IMR-90 (cell line): ENCODE data around the gene BBS5. TPM values are rescaled to one million over a fixed set of nuclear protein-coding genes. Genes with fewer than 3 reads are reported as not detected.
A peak's percentile ranks its signal among the peaks of the same experiment; 100 is the strongest.

Experiments
- ATAC-seq: fragments of 200-7000 bp; cut with Tn5 transposase; 2 replicates; pipeline ENCODE4 v1.9.1; 2020; ENCODE audit warnings: low read depth, mild to moderate bottlenecking, moderate library complexity
- BruUV-seq: library from RNA; stranded (reverse); fragments of 400-500 nt; replicated peaks from 2 replicates; lab custom pipeline; 2021; lab: Mats Ljungman, UMichigan
- CTCF ChIA-PET: fragments of 300-600 bp; formaldehyde crosslinking; extraction: SDS; loops from one replicate; lab custom pipeline; 2021; ENCODE audit warnings: antibody characterized with exemption; lab: Yijun Ruan, JAX
- POLR2A ChIA-PET: fragments of 300-600 bp; sonication (Branson Sonifier 250); formaldehyde crosslinking; loops from one replicate; lab custom pipeline; 2022; ENCODE audit warnings: antibody characterized with exemption; ENCODE audit not compliant: unreplicated experiment; lab: Charles Lee
- DNase-seq: peaks from one replicate; pipeline ENCODE4 v3.0.0; 2013
- H2AFZ ChIP-seq: replicated peaks from 2 replicates; pipeline ENCODE3; 2013; ENCODE audit warnings: low read length, mild to moderate bottlenecking; ENCODE audit not compliant: poor library complexity
- H2AK5ac ChIP-seq: 2 replicates; pipeline ENCODE4 v1.6.1; 2013; ENCODE audit warnings: low read depth, low read length, inconsistent platforms
- H2AK9ac ChIP-seq: replicated peaks from 2 replicates; pipeline ENCODE3; 2013; ENCODE audit warnings: mild to moderate bottlenecking, low read depth, low read length, moderate library complexity; ENCODE audit not compliant: poor library complexity
- H2BK120ac ChIP-seq: 2 replicates; pipeline ENCODE4 v1.6.1; 2013; ENCODE audit warnings: low read depth, low read length, inconsistent platforms
- H2BK15ac ChIP-seq: 3 replicates; pipeline ENCODE4 v1.6.1; 2013; ENCODE audit warnings: low read depth, low read length, inconsistent platforms
- H2BK20ac ChIP-seq: 2 replicates; pipeline ENCODE4 v1.6.1; 2013; ENCODE audit warnings: low read depth, mild to moderate bottlenecking, inconsistent platforms, low read length, moderate library complexity
- H2BK5ac ChIP-seq: 2 replicates; pipeline ENCODE4 v1.6.1; 2013; ENCODE audit warnings: mild to moderate bottlenecking, low read depth, low read length, inconsistent platforms; ENCODE audit not compliant: poor library complexity, severe bottlenecking
- H3K14ac ChIP-seq: replicated peaks from 2 replicates; pipeline ENCODE4 v1.6.1; 2013; ENCODE audit warnings: low read depth, low read length, inconsistent platforms
- H3K18ac ChIP-seq: 2 replicates; pipeline ENCODE4 v1.6.1; 2013; ENCODE audit warnings: low read depth, low read length, control low read depth
- H3K23ac ChIP-seq: 2 replicates; pipeline ENCODE4 v1.6.1; 2013; ENCODE audit warnings: low read depth, low read length, inconsistent platforms
- H3K27ac ChIP-seq: 2 replicates; pipeline ENCODE4 v1.5.1; 2013; ENCODE audit warnings: mild to moderate bottlenecking, control low read depth, low read length; ENCODE audit not compliant: insufficient read depth
- H3K27me3 ChIP-seq: 2 replicates; pipeline ENCODE4 v1.6.1; 2013; ENCODE audit warnings: low read length; ENCODE audit not compliant: control insufficient read depth, insufficient read depth
- H3K36me3 ChIP-seq: 2 replicates; pipeline ENCODE4 v1.6.1; 2013; ENCODE audit warnings: low read length, mixed read lengths; ENCODE audit not compliant: control insufficient read depth, insufficient read depth
- H3K4ac ChIP-seq: 2 replicates; pipeline ENCODE4 v1.6.1; 2013; ENCODE audit warnings: low read depth, low read length, inconsistent platforms
- H3K4me1 ChIP-seq: 2 replicates; pipeline ENCODE4 v1.6.1; 2013; ENCODE audit warnings: low read length, mixed read lengths; ENCODE audit not compliant: control insufficient read depth, insufficient read depth
- H3K4me2 ChIP-seq: 2 replicates; pipeline ENCODE4 v1.6.1; 2013; ENCODE audit warnings: low read depth, mild to moderate bottlenecking, control low read depth, low read length, moderate library complexity
- H3K4me3 ChIP-seq: 2 replicates; pipeline ENCODE4 v1.5.1; 2013; ENCODE audit warnings: low read depth, mild to moderate bottlenecking, control low read depth, low read length, moderate library complexity; ENCODE audit not compliant: insufficient read depth
- H3K56ac ChIP-seq: 2 replicates; pipeline ENCODE4 v1.6.1; 2013; ENCODE audit warnings: low read length, inconsistent platforms; ENCODE audit not compliant: insufficient read depth; ENCODE audit errors: extremely low read depth
- H3K79me1 ChIP-seq, 2 experiments: 2 replicates each; pipeline ENCODE4 v1.6.1; 2013; ENCODE audit warnings: low read length in 2 of 2, inconsistent platforms in 1 of 2, low read depth in 1 of 2
- H3K9ac ChIP-seq: 2 replicates; pipeline ENCODE4 v1.6.1; 2013; ENCODE audit warnings: low read depth, low read length, control low read depth
- H3K9me1 ChIP-seq: 2 replicates; pipeline ENCODE4 v1.6.1; 2013; ENCODE audit warnings: low read length, inconsistent platforms; ENCODE audit not compliant: insufficient read depth
- H3K9me3 ChIP-seq: 2 replicates; pipeline ENCODE4 v1.6.1; 2013; ENCODE audit warnings: low read length; ENCODE audit not compliant: control insufficient read depth, insufficient read depth
- H4K20me1 ChIP-seq: 2 replicates; pipeline ENCODE4 v1.6.1; 2013; ENCODE audit warnings: low read length, inconsistent platforms; ENCODE audit not compliant: insufficient read depth
- H4K5ac ChIP-seq: 2 replicates; pipeline ENCODE4 v1.6.1; 2013; ENCODE audit warnings: mild to moderate bottlenecking, low read depth, low read length, control low read depth
- H4K8ac ChIP-seq, 2 experiments: 2 replicates each; pipeline ENCODE4 v1.6.1; 2013; ENCODE audit warnings: low read depth in 2 of 2, low read length in 2 of 2, control low read depth in 1 of 2, inconsistent platforms in 1 of 2
- H4K91ac ChIP-seq: 2 replicates; pipeline ENCODE4 v1.6.1; 2013; ENCODE audit warnings: low read depth, low read length, inconsistent platforms; ENCODE audit not compliant: insufficient read depth
- FOS ChIP-seq: fragments of 150-350 bp; IDR thresholded peaks from 2 replicates; pipeline ENCODE4 v1.6.1; 2016; ENCODE audit warnings: low read depth, low read length
- RAD21 ChIP-seq: IDR thresholded peaks from 2 replicates; pipeline ENCODE4 v1.6.1; 2012; ENCODE audit warnings: low read length, improper control_type of control experiment
- WGBS, 2 experiments: methylation state at CpG; one replicate each; pipeline versions ENCODE4 v1.1.5 to v1.1.7; 2013; ENCODE audit warnings: missing lambda C conversion rate in 2 of 2; ENCODE audit not compliant: insufficient read length in 1 of 2; ENCODE audit errors: extremely low coverage in 2 of 2; 5-methylcytosine and 5-hydroxymethylcytosine counted together
- dilution Hi-C: fragments of 300-500 bp; cut with HindIII; formaldehyde crosslinking; loops from one replicate; pipeline ENCODE4 v1.14.3; 2018; ENCODE audit warnings: low sequenced_read_pairs; ENCODE audit not compliant: unreplicated experiment
- in situ Hi-C: fragments of 300-500 bp; cut with MboI; formaldehyde crosslinking; loops from 3 replicates; pipeline ENCODE4 v1.14.3; 2019; ENCODE audit warnings: low sequenced_read_pairs, inconsistent platforms, mixed read lengths
- intact Hi-C: fragments of 100-400 bp; cut with micrococcal nuclease; formaldehyde crosslinking; loops from 2 replicates; pipeline ENCODE4 v1.10.0; 2022
- polyA plus RNA-seq, 3 experiments: library from polyadenylated mRNA; depleted of rRNA; stranded (reverse); fragments of >200 nt; gene quantifications; 2 replicates each; pipeline ENCODE4 v1.2.3, GENCODE V29; 2012; ENCODE audit warnings: low replicate concordance in 1 of 3
- total RNA-seq: library from RNA; depleted of rRNA; stranded (reverse); fragments of >200 nt; gene quantifications from 2 replicates; pipeline ENCODE4 v1.2.3, GENCODE V29; 2012

BBS5 gene
- total and polyA plus RNA-seq, 2 of the 4 experiments (the other 2 are of a cell fraction), result 1.4 to 4.1 TPM

DNA sequence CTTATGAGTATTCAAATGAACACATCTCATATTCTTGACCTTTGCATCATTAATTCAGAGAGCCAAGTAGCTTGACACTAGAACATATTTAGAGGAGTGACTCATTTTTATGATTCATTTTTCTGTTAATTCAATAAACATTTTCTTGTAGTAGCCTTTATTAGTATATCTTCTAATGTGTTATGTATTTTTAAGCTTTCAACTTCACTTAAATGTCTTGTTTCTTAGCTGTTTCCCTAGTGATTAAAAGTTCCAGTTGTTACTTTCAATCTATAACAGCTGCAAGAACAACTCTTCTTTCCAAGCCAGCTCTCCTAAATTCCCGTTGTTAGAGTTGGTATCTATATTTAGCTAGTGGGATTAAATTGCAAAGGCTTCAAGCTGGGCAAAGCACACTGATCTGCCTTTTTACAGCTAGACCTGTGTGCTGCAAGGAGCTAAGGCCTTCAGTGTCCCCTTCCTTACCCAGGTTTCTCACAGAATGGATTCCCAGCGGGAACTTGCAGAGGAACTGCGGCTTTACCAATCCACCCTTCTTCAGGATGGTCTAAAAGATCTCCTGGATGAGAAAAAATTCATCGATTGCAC is 30.1 kb downstream of the BBS5 start, which contains the start of gene KLHL41:
Gene KLHL41, plus strand, starts transcription at position 405 of the 588 bp plus-strand sequence. Its CDS starts 77 bp downstream, at position 482.
- ATAC-seq, result peak; percentile 68
- no peak within 1 kb of the TSS for H2AK5ac ChIP-seq
- no peak within 1 kb of the TSS for H2AFZ ChIP-seq
- in situ Hi-C loops, result no loop called here
- H3K9me1 ChIP-seq, result peaks cover 5% of the 10 kb centered on the region; the same call in 1 of the 2 replicates
- DNase-seq, result peak; percentile 50
- H2BK15ac ChIP-seq, result no peak within 1 kb of the TSS
- no TSS peak for BruUV-seq
- no CpG with 5 or more reads among the region's 4 CpGs for WGBS, 2 experiments
- peaks cover 2% of the 10 kb centered on the region; the same call in 1 of the 2 replicates for H3K4me1 ChIP-seq
- peaks cover 3% of the 10 kb centered on the region; the same call in 1 of the 2 replicates for H3K36me3 ChIP-seq
- CTCF ChIA-PET, result no interaction called here
- POLR2A ChIA-PET, result no interaction called here
- H3K27ac ChIP-seq, result no peak within 1 kb of the TSS
- H2BK5ac ChIP-seq, result no peak within 1 kb of the TSS
- no peak within 1 kb of the TSS for H3K14ac ChIP-seq
- TF ChIP-seq RAD21 (no peak), FOS (0 out of 2 replicates have a peak, but pooled peaks have one; percentile 19)
- no peak within 1 kb of the TSS for H4K8ac ChIP-seq
- peak within 1 kb of the TSS; percentile 52; the same call in 1 of the 2 replicates for H3K4me2 ChIP-seq
- H3K4ac ChIP-seq, result no peak within 1 kb of the TSS
- H3K27me3 ChIP-seq, result no peaks in the 10 kb centered on the region
- peak within 1 kb of the TSS; percentile 9 for H2BK20ac ChIP-seq
- no peak within 1 kb of the TSS for H3K56ac ChIP-seq
- H3K9ac ChIP-seq, result no peak within 1 kb of the TSS
- no peaks in the 10 kb centered on the region for H3K79me1 ChIP-seq
- H3K18ac ChIP-seq, result peak within 1 kb of the TSS; percentile 46; the same call in 1 of the 2 replicates
- H2BK120ac ChIP-seq, result no peak within 1 kb of the TSS
- no peak within 1 kb of the TSS for H4K91ac ChIP-seq
- H3K9me3 ChIP-seq, result 0 out of 2 replicates have a peak, but pooled peaks cover 3% of the 10 kb centered on the region
- H4K5ac ChIP-seq, result no peak within 1 kb of the TSS
- no peaks in the 10 kb centered on the region for H4K20me1 ChIP-seq
- intact Hi-C loops, result no loop called here
- H3K4me3 ChIP-seq, result no peak within 1 kb of the TSS
- dilution Hi-C loops, result no loop called here
- H2AK9ac ChIP-seq, result no peak within 1 kb of the TSS
- no peak within 1 kb of the TSS for H3K23ac ChIP-seq
